Spleen (tissue), 7 donors: ENCODE results near the gene CFAP70.

Experiments
- CTCF ChIP-seq, 11 experiments: fragments of 200-600 bp in 7 of 11; fragments of 450-650 bp in 4 of 11; sonication (generic) in 4 of 11; IDR thresholded peaks in 8 of 11; conservative IDR thresholded peaks in 3 of 11; 1 replicate in 7 of 11; 2 replicates in 4 of 11; pipeline versions ENCODE4 v1.4.0 to v1.8.0; 2016 to 2021; ENCODE audit warnings: antibody characterized with exemption in 11 of 11, inconsistent platforms in 4 of 11, mild to moderate bottlenecking in 1 of 11
- POLR2AphosphoS5 ChIP-seq, 3 donors: sonication (generic); formaldehyde crosslinking; IDR thresholded peaks; one replicate each; pipeline ENCODE4 v1.5.1; 2017; ENCODE audit warnings: antibody characterized with exemption in 3 of 3
- donor health status: DM: no; HTN: no; CAD: no; lungs with moderate emphysema.
- donor health status: DM: no; HTN: no; CAD: no.
- donor health status: DM: no; HTN: no; CAD: no.

DNA sequence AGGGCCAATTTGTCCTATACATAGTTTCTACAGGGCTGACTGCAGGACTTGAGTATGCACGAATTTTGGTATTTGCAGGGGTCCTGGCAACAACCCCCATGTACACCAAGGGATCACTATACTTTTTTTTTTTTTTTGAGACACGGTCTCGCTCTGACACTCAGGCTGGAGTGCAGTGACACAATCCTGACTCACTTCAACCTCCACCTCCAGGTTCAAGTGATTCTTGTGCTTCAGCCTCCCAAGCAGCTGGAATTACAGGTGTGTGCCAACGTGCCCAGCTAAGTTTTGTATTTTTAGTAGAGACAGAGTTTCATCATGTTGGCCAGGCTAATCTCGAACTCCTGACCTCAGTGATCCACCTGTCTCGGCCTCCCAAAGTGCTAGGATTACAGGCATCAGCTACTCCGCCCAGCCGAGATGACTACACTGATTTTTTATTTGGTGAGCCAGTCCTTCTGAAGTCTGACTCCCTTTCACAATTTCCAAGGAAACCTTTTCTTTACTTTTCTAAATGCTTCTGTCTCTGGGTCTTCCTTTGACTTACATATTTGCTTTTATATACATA, 19.8 kb downstream of the CFAP70 start:
- no peak for TF ChIP-seq POLR2AphosphoS5 (IDR thresholded peaks at IDR 0.05)
- TF ChIP-seq CTCF (IDR thresholded peaks at IDR 0.05 in 8 of 11, conservative IDR thresholded peaks at IDR 0.05 in 3 of 11) = no peak
